HG03565 (cell line): ENCODE measurements around the gene HBS1L.

Experiments
- ATAC-seq: cut with Tn5 transposase; IDR thresholded peaks from one replicate; pipeline ENCODE4 v1.9.1; 2021; ENCODE audit warnings: mild to moderate bottlenecking, moderate library complexity; ENCODE audit not compliant: unreplicated experiment

Gene HBS1L

DNA sequence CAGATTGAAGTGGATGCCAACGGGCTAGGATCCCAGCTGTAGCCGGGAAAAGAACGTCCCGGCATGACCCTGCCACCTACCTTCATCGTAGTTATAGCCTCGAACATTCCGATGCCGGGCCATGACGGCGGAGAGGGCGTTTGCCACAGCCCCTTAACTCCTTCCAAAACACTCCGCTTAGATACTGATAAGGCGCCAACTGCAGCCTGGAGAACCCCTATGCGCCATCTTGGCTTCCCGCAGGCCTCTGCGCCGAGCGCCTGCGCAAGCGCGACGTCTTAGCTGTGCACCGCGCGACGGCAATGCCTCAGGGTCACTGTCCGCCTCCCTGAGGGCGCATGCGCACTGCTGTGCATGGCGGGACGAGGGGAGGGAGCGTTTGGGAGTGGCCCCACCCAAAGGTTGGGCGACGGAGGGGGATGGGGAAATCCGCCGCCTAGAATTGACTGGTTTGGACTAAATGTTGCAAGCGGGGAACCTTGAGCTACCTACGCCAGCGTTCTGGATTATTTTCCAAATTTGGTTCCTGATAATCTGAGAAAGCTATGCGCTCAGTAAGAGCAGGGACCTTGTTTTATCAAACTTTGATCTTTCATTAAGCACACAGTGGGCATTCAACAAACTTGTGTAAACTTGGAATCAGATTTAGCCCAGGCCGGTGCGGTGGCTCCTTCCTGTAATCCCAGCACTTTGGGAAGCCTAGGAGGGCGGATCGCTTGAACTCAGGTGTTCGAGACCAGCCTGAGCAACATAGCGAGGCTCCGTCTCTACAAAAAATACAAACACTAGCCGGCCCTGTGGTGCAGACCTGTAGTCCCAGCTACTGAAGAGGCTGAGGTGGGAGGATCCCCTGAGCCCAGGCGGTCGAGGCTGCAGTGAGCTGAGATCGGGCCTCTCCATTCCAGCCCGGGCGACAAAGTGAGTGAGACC is at the start of gene HBS1L:
Gene HBS1L (minus strand): TSS at position 254 of the 930 bp plus-strand sequence. CDS start 131 bp downstream, at position 123.
- peak; percentile 98 for ATAC-seq

DNA sequence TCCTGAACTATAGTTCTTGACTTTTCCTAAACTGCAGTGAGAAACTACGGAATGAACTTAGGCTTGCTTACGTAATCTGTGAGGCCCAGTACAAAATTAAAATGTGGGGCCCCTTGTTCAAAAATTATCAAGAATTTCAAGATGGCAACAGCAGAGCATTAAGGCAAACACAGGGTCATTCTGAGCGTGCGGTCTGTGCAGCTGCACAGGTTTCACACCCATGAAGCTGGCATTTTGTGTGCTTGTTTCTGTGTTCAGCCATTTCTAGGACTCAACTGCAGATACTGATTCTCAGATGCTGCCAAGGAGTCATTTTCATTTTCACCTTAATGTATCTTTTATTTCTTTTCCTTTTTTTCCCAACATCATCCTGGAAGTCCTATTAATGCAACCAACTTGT is 49.6 kb upstream of the HBS1L start:
- ATAC-seq = no peak

DNA sequence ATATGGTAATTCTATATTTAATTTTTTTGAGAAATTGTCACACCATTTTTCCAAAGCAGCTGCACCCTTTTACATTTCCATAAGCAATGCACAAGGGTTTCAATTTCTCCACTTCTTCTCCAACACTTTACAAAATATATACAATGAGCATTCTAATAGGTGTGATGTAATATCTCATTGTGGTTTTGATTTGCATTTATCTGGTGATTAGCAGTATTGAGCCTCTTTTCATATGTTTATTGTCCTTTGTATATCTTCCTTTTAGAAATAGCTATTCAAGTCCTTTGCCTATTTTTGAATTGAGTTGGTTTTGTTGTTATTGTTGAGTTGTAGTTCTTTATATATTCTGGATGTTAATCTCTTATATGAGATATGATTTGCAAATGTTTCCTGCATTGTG is 47.6 kb upstream of the HBS1L start:
- ATAC-seq = no peak

DNA sequence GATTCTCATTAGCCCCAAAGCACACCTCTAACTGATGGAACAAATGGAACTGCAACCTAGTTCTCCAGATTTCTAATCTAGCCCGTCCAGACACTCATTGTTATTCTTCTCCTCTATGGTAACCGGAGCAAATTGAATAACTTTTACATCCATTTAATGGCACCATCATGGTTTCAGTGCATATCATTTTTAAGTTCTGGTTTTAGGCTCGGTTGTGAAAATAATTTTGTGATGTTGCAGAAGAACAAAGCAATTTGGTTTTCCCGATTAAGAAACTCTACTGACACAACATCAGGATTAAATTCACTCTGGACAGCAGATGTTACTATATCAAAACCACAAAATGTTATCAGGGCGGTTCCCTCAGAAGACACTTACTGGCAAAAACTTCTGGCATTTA is 42.5 kb upstream of the HBS1L start:
- no peak for ATAC-seq

DNA sequence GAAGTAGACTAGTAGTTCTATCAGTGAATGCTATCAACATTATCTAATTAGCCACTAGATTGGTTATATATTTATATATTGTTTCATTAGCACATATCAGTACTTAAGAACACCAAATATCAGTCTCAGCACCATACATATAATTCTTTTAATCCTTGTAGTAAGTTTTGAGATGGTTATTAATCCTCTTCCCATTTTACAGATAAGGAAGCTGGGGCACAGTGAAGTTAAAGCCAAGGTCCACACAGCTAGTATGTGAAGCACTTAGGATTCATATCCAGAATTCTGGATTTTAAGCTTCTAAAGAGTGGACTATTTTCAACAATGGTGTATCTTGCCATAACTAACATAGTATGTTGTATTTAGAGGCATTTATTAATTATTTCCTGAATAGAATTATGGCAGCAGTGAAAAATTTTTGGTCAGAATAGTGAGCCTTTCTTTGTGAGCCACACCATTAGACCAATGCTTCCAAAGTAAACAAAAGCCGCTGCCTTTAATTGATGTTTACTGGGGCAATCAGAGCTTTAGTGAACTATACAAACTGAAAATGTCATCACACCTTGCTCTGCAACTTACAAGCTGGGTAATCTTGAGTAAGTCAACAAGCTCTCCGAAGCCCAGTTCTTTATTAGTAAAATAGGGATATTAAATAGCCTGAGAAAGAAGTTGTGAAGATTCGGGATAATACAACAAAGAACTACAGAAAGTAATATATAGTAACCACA is 41.9 kb upstream of the HBS1L start:
- ATAC-seq = no peak

DNA sequence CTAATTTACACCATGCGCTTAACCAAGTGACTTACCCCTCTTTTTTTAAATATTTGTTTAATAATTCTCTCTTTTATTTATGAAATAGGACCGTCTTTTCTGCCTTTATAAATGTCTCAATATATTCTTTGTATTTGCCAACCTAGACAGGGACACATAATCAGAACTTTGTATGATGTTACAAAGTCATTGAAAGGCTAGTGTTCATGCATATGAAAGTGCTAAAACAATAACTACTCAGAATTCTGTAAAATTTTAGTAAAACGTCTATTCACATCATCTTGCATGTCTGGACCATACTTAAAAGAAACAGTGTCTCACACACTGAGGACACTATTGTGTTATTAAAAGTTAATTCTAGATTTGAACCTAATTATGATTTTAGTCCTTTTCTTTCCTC is 41.1 kb upstream of the HBS1L start:
- no peak for ATAC-seq

GRCh38 chr6:135094403-135094821 is 39.8 kb upstream of the HBS1L start:
- peak; percentile 45 for ATAC-seq

GRCh38 chr6:135093578-135093977 is 39.0 kb upstream of the HBS1L start:
- ATAC-seq = no peak

- no peak for ATAC-seq
Measured at GRCh38 chr6:135092724-135093123, 38.1 kb upstream of the HBS1L start.

- no peak for ATAC-seq
Measured at GRCh38 chr6:135090819-135091218, 36.2 kb upstream of the HBS1L start.

GRCh38 chr6:135089901-135090300 is 35.3 kb upstream of the HBS1L start:
- ATAC-seq = no peak

DNA sequence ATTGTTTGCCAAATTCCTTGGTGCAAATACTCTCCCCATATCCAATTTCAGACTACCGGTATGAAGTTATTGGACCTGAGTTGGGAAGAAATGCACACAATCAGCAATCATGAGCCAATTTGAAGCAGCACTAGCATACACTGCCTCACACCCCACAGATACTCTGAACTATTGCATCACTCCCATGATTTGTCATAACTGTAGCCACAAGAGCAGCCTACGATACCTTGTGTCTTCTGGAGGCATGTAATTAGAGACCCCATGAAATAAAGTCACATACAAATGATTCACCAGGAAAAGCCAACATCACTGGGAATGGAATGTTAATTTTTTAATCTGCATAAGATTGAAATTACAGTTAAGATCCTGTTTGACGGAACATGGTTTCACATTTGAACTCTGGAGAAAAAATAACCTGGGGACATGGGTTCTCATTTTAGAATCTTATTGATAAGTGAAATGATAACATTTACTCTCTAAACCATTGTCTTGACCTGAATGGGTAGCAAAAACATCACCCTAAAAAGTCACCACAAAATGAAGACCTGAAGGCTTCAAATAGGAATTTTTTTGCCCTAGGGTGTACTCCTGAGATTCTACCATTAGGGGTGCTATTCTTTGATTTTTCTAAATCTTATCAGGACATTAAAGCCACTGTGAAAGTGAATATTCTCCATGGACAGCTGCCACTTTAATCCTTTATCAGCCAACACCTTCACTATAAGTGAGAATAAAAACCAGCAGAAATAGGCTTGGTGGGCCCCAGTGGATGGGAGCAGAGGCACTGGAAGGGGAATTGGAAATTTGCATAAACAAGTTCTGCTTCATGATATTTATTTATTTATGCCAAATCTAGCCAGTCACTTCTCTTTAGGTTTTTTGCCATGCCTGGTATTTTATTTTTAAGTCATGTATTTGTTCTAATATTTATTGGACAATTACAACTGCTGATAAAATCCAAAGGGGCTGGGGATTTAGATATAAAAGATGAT is 34.5 kb upstream of the HBS1L start:
- peak; percentile 82 for ATAC-seq

DNA sequence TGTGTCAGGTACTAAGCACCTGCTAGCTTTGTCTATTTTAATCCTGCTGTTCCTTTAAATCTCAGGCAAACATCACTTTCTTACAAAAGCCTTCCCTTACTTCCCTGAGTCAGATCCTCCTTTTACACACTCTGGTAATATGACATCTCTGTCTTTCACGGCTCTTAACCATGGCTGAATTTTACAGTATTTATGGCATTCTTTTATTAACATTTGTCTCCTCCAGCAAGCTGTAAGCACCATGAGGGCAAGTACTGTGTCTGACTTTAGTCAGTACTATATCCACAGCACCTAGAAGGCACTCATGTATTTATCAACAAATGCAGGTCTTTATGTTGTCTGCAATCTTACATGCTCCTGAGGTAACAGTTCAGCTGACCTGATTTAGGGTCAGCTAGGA is 33.7 kb upstream of the HBS1L start:
- ATAC-seq = peak; percentile 2

DNA sequence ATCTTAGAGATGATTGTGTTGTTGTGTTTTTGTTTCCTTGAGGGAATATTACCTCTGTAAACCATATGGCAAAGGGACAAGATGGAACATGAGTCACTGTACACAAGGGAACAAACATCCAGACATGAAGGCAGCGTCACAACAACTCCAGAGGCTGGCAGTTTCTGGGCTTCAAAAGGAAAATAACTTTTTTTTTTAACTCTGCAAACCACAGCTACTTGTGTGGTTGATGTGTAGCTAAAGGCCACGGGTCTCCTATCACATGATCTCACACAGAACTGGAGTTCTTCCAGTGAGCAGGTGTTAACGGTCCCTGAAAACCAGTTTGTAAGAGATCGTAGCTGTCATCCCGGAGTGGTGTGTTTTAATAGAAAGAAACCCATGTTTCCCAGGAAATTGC is 33.2 kb upstream of the HBS1L start:
- ATAC-seq = no peak

- ATAC-seq = no peak
Measured at GRCh38 chr6:135087403-135087802, 32.8 kb upstream of the HBS1L start.

DNA sequence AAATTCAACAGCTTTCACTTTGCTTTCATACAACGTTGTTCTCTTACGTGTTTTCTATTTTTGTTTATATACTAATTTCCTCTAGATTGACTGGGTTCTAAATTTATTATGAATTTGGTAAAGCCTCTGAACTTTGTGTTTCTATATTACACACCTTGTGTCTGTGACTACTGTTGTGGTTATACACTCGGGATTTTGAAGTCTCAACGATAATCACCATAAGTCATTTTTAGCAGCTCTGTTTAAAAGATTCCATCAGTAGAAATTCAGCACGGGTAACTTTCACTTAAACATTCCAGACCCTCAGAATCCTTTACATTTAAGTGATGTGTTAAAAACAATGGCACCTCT is 31.8 kb upstream of the HBS1L start:
- ATAC-seq = no peak

DNA sequence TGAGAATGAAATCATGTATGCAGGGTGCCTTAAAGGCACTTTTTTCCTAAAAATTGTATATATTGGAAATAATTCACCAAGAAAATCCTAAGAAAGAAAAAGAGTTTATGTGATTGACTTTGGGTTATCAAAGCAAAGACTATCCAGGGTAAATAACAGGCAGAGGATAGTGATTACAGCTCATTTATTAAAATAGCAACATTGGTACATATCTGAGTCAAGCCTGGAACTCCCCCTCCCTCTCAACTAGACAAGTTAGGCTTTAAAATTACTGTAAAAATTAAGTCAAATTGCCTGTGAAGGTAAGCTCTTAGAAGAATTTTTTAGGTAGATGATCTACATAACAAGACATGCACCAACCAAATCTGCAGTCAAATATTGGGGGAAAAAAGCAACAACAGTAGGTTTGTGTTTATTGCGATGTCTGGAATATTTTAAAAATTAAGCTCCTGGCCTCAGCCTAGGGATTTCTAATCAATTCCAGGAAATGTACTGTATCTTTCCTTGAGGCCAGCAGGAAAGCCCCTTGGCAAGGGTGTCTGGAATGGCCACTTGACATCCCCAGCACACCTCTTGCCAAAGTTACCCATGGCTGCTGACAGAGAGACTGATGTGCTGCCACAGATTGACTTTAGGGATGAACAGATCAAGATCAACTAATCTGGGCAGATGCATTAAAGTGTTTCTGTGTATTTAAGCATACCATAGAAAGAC is 31.2 kb upstream of the HBS1L start:
- no peak for ATAC-seq

- ATAC-seq = no peak
Measured at GRCh38 chr6:135084916-135085269, 30.3 kb upstream of the HBS1L start.

DNA sequence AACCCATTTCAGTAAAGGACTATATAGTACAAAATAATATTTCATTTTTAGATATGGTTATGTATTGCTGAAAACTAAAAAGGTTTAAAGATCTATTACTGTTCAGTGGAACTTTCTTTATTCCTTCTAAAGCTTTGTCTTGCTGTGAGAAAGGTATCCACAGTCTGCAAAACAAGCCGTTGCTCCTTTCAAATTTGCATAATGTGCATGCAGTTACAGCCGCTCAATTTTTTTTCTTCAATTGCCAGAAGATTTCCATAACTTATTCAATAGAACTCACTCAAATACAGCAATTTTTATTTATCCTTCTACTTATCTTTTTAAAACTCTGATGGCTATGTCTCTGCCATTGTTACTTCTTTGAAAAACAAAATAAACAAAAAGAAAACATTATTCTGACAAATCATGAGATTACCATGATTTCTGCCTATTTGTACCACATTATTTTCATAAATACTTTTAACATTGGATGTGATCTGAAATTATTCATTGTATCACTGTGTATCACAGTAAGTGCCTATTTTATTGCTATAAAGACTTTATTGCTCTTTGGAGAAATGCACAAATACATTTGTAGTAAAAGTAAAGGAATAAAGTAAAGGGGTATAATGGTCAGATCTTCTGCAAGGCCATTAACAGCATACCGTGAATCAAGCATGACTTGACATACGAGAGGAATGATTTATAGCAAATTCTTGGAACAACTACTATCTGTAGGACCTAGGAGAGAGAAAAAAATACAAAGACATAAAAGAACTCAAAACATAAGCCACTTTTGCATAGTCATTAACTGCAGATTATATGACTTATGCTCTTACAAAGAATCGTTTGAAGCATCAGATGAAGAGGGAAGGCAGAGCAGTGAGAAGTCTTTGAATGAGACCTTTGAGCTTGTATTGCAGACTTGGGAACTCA is 29.6 kb upstream of the HBS1L start:
- no peak for ATAC-seq
